Activated CD4-positive, alpha-beta T cell treated with anti-CD3 and anti-CD28 coated beads for 4 hours (primary cell): Measurements from ENCODE around the gene CELSR1.

Experiments
- DNase-seq, 2 donors: peaks; one replicate each; pipeline ENCODE4 v3.0.0-alpha.2; 2020

The CELSR1 gene

DNA sequence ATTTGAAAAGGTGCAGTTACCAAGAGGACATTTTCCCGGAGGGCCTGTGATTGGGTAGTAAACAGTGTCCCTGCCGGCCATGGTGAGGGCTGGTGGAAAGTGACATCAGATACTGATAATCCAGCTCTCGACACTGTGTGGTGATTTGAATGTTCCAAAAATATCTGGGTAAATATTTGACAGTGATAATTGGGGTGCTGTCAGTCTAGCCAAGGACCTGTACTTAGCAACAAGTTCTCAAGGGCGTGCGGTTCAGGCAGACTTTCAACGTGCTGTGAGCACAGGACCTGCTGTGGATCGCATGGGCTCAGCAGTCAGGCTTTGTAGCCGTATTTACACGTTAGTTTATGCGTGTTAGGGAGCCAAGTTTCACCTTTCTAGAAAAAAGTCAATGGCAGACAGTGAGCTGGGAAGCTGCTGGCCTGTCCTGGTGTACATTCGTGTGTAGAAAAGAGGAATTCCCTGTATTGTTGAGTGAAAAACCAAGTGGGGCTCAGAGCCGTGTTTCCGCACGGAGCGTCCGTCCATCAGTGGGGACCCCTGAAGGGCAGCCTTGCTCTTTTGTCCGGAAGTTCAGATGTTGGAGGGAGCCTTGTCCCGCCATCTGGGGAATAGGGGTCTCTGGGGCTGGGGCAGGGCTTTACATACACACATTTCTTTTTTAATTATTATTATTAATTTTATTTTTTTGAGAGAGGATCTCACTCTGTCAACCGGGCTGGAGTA, 190.6 kb downstream of the CELSR1 start:
- DNase-seq = no peak

DNA sequence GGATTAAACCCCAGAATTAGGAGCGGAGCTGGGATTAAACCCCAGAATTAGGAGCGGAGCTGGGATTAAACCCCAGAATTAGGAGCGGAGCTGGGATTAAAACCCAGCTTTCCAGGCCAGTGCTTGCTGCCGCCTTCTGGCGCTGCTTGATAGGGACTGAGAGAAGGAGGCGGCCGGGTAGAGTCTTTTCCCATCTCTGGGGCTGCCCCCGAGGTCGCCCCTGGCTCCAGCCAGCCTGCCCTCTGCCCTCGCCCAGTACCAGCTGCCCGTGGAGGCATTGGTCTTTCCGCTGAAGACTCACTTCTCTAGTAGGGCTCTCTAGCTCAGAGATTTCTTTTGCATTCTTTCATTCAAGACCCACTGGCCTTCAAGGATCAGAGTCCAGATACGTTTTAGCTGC, 196.7 kb downstream of the CELSR1 start:
- DNase-seq = no peak

DNA sequence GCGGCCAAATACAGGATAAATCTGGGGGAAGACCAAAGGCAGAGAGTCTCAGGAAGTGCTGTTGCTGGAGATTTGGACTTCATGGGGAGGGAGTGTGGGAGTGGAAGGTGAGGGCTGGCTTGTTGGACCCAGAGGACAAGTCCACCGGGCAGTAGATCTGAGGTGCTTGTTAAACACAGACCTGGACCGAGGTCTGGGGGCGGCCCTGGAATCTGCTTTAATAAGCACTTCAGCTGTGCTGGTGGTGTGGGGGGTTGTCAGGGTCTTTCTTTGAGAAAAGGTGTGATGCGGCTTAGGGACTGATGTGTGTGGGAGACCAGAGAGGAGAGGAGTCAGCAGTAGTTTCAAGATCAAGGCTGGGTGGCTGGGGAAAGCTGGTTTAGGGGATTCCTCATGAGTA, 197.5 kb downstream of the CELSR1 start:
- DNase-seq = no peak

DNA sequence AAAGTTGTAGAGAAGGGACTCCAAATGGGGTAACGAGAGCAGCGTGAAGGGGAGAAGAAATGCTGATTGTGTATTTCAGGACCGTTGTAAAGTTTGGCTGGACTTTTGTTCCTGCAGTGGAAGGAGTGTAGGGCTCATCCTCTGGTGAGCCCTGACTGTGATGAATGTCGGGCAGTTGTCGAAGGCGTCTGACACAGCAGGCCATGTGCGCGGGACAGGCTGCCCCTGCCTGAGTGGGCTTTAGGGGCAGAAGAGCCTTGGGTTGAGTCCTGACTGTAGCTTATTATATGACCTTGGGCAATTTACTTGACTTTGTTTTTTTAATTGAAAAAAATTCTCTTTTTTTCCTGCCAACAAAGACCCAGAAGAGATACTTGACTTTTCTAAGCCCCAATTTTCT, 198.8 kb downstream of the CELSR1 start:
- no peak for DNase-seq

DNA sequence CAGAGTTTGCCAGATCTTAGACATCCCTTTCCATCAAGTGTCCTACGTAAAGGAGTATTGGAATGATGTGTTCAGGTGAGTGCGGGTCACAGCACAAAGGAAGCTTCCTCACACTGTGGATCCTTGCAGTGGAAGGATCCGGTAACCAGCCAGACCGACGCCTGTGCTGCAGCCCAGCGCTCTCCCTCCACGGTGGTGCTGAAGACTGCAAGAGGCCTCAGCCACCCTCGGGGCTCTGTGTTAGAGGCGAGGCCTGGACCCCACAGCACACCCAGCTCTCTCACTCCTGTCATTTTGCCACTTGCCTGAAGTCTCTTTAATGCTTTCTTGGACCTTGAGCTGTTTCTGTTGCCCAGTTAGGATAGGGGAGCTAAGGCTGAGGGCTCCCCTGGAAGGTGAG, 199.6 kb downstream of the CELSR1 start:
- DNase-seq = no peak

GRCh38 chr22:46336119-46337078, 201.0 kb downstream of the CELSR1 start:
- no peak for DNase-seq

DNA sequence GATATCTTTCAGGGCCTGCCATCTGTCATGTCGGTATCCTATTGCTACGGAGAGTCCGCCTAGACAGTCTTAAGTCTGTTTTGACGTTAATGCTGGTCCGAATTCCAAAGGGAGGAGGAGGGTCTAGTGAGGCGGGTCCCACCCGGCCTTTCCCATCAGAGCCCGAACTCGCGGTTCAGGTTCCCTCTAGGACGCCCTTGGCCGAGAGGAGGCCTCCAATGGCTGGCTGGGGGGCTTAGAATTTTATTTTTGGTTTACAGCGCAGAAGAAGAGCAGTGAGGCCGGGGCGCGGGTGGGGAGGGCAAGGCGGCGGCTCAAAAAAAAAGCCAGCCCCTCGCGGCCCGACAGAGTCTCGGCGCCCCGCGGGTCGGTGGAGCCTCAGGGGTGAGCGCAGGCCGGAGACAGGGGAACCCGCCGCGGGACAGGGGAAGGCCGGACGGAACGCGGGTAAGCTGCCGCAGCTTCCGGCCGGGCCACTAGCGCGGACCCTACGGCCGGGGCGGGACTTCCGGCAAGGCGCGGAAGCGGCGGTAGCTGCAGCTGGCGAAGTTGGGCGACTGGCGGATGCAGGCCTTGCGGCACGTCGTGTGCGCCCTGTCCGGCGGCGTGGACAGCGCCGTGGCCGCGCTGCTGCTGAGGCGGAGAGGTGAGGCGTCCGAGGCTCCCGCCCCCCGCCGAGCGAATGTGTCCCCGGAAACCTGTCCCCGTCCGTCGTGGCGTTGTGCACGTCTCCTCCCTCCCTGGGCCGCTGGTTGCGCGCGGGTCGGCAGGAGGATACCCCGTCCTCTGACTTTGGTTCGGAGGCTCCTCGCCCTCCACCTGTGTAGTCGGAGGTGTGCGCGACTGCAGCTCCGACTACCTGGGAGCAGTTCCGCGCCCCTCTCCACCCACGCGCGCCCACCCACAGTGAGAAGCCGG, 202.0 kb downstream of the CELSR1 start, which contains the start of gene TRMU:
TRMU (plus strand) TSS at position 514 of the 918 bp plus-strand sequence; CDS start at position 565, 51 bp downstream.
- peak; percentile 67 to 69 for DNase-seq

- DNase-seq = no peak
Observed at GRCh38 chr22:46331496-46331895, 205.9 kb downstream of the CELSR1 start.

GRCh38 chr22:46330426-46330825, 207.0 kb downstream of the CELSR1 start:
- DNase-seq = no peak

DNA sequence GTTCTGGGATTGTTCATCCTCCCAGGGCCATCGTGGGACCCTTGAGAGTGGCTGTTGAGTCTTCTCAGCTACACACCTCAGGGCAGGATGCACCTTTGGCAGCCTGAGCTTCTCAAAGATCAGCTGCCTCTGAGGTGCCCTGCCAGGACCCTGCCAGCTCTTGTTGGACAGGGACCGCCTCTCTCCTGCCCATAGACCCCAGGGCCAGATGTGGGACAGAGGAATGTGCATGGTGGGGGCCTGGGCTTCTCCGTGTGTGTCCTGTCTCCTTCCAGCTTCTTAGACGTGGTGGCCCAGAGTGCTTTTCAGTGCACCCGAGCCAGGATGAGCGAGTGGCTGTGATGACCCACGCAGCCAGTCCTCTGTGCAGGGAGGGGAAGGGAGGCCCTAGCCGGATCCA, 207.8 kb downstream of the CELSR1 start:
- DNase-seq = no peak

DNA sequence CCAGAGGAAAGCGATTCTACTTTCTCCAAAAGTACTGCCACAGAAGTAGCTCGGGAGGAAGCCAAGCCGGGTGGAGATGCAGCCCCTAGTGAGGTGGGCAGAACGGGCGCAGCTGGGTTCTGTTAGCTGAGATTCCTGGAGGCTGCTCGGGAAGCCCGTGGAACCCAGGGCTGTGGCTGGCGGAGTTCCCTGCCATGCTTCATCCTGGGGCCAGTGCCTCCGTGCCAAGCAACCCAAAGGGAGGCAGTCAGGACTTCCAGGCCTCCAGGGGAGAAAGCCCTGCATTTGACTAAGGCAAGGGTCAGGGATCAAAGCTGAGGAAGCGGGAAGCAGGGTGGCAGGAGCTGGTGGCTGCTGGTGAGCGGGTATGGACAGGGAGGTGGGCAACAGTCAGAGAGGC, 208.6 kb downstream of the CELSR1 start:
- no peak for DNase-seq

DNA sequence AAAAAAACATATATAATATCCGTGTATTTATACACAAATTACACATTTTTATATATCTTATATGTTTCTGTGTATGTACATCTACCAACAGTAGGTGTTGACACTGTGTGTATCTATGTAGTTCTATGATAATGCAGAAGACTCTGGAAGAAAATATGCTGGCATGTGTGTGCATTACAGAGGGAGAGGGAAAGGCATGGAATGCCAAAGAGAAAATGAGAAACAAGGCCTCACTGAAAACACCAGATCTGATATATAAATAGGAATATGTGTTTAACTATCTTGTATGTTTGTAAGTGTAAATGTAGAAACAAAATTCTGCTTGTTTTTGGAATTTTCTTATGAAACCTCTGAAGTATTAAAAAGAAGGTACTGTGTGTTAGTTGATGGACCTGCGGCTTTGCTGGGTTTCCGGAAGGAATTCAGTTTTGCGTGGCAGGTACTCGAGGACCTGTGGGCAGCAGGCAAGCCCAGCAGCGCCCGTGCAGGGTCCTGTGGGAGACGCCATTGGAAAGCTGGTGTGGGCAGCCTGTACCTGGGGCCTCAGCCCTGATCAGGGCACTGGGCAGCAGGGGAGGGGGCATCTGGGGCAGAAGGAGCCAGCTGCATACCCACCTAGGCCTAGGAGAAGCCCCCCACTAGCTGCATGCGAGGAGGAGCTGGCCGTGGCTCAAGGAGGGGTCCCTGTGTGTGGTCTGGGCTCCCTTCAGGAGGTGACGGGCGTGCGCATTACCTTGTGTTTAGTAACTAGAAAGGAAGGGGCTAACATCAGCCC, 209.5 kb downstream of the CELSR1 start:
- DNase-seq = no peak

DNA sequence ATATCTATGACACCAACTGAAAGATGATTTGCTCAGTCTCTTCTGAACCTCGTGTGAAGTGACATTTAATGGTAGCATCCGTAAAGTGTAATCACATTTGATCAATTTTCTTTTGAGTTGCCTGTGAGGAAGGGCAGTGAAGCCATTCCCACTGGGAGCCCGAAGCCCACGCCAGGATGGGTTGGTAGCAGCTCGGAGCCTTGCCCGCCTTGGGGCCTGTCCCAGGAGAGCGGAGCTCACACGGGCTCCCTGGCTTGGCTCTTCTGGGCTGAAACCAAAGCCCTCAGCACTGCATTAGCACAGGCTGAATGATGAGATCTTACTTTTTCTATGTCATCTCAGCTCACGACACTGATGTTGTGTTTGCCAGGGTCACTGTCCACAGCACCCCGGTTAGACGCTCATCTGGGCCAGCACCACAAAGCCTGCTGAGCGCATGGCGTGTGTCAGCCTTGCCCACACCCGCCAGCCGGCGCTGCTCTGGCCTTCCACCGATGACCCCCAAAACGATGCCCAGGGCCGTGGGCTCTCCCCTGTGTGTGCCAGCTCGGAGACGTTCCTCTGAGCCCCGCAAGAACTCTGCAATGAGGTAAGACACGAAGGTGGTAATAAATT, 211.2 kb downstream of the CELSR1 start:
- no peak for DNase-seq

DNA sequence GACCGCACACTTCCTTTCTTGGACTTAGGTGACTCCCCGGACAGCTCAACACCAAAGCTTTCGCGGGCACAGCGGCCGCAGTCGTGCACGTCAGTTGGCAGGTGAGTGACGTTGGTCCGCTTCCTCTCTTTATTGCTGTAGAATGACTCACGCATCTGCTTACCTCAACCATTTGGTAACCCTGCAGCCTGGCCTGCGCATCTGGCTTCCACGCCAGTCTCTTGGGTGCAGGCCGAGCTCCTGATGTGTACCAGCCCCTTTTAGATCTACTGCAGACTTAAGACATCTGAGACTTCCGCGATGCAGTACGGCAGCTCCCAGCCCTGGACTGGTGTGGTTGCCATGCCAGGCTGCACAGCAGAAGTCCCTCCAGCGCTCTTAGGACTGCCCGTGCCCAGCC, 214.3 kb downstream of the CELSR1 start:
- DNase-seq = no peak

DNA sequence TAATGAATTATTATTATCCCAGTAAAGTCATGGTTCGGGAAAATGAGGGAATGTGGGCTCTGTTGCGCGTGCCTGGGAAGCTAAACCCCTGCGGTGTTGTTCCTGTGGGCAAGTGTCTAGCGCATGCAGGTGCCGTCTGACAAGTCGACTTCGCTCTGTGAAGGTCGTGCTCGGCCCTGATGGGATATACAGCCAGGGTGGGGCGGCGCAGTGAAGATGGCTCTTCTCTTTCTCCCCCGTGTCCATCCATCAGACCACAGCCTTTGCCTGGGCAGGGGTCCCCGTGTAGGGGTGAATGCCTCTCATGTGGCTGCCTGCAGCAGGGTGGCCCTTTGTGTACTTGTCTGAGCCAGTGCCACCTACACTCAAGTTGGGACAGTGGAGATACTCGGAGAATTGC, 214.7 kb downstream of the CELSR1 start:
- no peak for DNase-seq

GRCh38 chr22:46320716-46321386, 216.6 kb downstream of the CELSR1 start:
- no peak for DNase-seq

DNA sequence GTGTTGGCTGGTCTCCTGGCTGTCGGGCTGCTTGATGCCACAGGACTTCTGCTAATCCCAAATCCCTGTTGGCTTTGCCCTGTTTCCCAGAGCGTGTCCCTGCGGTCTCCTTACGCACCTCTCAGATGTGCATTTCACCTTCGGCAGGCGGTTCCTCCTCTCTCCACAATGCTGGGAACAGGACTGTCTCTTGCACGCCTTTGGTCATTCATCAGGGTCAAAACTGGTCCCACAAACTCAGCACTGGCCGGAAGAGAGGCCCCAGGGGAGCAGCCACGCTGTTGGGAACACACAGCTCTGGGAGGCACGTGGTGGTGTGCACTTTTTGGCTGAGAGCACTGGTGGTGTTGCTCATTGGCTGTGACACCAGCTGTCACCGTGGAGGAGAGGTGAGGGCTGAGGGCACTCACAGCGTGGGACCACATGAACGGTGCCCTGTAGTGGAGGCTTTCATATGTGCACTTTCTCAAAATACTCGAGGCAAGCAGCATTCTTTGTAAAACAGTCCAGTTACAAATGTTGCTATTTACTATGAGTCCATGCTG, 217.2 kb downstream of the CELSR1 start:
- no peak for DNase-seq

- DNase-seq = no peak
Observed at GRCh38 chr22:46319319-46319718, 218.1 kb downstream of the CELSR1 start.

DNA sequence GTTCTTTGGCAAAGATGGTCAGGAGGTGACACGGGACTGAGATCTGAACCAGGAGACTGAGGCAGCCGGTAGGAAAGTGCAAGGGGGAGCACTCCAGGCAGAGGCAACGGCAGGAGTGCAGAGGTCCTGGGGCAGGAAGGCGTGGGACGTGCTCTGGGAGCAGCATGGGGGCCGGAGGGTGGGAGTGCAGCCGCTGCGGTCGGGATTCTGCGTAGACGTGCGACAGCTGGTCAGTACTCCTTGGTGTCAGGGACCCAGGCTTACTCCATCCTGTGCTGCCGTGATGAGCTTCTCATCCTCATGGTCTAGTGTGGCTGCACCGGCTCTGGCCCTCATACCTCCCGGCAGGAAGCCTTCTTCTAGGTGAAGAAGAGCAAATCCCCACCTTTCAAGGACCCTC, 218.8 kb downstream of the CELSR1 start:
- no peak for DNase-seq

GRCh38 chr22:46317646-46318045, 219.8 kb downstream of the CELSR1 start:
- DNase-seq = no peak

- DNase-seq = no peak
Observed at GRCh38 chr22:46315976-46316375, 221.4 kb downstream of the CELSR1 start.
